ENCODE measurements around the gene TBC1D9B.

TBC1D9B gene

DNA sequence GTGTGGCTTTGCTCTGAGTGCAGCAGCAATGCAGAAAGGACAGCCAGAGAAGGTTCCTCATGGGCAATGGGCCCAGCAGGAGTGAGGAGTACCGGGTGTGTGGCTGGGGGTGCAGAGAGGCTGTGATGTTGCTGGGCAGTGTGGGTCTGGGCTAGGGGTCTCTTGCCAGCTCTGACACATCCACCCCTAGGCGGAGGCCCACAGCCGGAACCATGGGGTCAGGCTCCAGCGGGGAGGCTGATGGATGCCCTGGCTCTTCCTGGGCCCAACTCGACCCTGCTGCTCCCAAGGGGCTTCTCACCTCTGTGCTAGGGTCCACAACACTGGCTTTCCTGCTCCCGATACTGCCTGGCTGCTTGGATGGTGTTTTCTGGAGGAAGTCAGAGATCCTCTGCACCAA lies 19.9 kb downstream of the TBC1D9B start:
- no peaks in the 10 kb centered on the region for H3K27me3 ChIP-seq (replicated peaks)
- in situ Hi-C loops (cut with HindIII; ENCODE audit: low pct_ligation_motif_present, low sequenced_read_pairs), result no loop called here
- TF ChIP-seq, protein P1, sequence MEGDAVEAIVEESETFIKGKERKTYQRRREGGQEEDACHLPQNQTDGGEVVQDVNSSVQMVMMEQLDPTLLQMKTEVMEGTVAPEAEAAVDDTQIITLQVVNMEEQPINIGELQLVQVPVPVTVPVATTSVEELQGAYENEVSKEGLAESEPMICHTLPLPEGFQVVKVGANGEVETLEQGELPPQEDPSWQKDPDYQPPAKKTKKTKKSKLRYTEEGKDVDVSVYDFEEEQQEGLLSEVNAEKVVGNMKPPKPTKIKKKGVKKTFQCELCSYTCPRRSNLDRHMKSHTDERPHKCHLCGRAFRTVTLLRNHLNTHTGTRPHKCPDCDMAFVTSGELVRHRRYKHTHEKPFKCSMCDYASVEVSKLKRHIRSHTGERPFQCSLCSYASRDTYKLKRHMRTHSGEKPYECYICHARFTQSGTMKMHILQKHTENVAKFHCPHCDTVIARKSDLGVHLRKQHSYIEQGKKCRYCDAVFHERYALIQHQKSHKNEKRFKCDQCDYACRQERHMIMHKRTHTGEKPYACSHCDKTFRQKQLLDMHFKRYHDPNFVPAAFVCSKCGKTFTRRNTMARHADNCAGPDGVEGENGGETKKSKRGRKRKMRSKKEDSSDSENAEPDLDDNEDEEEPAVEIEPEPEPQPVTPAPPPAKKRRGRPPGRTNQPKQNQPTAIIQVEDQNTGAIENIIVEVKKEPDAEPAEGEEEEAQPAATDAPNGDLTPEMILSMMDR (IDR thresholded peaks at IDR 0.05; ENCODE audit: low read depth, low read length, missing control alignments), result no peak
- no peak overlapping the region for H3K4me3 ChIP-seq (ENCODE audit: low read depth, low read length)
- peaks cover 85% of the 10 kb centered on the region for H3K36me3 ChIP-seq (replicated peaks)
- no peak overlapping the region for H3K27ac ChIP-seq
- DNase-seq, result no peak

DNA sequence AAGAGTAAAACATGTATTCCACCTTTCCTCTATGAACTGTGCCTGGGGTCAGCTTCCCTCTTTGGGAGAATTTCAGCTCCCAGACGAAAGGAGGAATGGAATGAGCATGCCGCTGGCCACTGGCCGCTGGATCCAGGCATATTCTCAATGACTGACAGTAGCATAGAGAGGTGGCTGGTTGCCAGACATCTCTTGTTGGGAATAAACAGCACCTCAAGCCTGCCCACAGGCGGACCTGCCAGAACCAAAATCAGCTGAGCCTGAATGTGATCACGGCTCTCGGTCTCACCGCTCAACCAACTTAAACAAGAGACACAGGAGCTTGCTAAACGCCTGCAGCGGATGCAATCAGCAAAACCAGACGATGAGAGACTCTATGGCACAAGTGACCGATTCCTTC lies 20.6 kb downstream of the TBC1D9B start:
- Histone ChIP-seq H3K27ac (no peak overlapping the region), H3K4me3 (ENCODE audit: low read depth, low read length) (no peak overlapping the region), H3K36me3 (replicated peaks) (peaks cover 81% of the 10 kb centered on the region), H3K27me3 (replicated peaks) (no peaks in the 10 kb centered on the region)
- no peak for DNase-seq
- in situ Hi-C loops (cut with HindIII; ENCODE audit: low pct_ligation_motif_present, low sequenced_read_pairs), result no loop called here
- TF ChIP-seq, protein P1 (IDR thresholded peaks at IDR 0.05; ENCODE audit: low read depth, low read length, missing control alignments), result no peak

DNA sequence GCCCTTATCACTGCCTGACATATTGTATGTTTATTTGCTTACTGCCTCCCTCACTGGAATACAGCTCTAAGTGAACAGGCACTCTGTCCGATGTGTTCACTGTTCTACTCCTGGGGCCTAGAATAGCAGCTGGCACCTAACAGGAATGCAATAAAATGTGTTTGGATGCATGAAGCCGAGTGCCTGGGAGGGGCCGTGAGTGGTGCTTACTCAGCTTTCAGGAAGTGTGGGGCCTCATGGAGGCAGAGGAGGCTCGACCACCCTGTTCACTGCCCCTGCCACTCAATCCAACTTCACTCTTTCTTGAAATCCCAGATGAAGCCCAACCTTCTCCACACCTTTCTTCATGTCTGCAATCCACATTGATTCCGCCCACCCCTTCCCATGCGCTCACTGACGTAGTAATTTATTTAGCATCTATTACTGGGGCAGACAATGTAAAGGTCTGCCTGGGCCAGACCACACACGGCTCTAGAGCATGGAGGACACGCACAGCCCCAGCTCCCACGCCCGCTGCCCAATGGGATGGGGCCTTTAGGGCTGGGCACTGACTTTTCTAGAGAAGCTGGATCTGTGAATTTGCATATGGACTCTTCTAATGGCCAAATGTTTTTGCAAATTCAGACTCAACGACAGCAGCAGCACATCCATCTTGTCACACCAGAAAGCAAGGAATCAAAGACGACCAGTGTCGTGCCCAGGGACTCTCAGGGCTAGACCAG lies 21.3 kb downstream of the TBC1D9B start:
- Histone ChIP-seq H3K36me3 (replicated peaks) (peaks cover 73% of the 10 kb centered on the region), H3K27me3 (replicated peaks) (no peaks in the 10 kb centered on the region), H3K4me3 (ENCODE audit: low read depth, low read length) (no peak overlapping the region), H3K27ac (no peak overlapping the region)
- in situ Hi-C loops (cut with HindIII; ENCODE audit: low pct_ligation_motif_present, low sequenced_read_pairs), result no loop called here
- no peak for DNase-seq
- TF ChIP-seq, protein P1 (IDR thresholded peaks at IDR 0.05; ENCODE audit: low read depth, low read length, missing control alignments), result no peak

DNA sequence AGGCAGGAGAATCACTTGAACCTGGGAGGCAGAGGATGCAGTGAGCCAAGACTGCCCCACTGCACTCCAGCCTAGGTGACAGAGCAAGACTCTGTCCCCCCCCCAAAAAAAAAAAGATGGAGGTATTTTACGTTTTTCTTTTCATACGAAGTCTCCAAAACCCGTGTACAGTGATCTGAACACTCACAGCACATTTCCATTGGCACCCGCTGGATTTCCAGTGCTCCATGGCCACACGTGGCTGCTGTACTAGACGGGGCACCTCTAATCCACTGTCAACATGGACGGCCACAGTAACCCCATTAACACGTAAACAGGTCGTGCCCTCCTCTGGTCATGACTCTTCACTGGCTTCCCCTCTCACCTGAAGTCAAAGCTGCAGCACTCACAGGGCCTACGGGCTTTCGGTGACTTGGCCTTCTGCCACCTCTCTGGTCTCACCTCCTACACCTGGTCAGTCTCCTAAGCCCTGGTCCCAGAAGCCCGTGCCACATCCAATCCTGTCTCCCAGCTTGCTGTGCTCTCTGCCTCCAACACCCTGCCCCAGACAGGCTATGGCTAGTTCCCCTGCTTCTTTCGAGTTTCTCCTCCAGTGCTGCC lies 22.1 kb downstream of the TBC1D9B start:
- TF ChIP-seq, protein P1 (IDR thresholded peaks at IDR 0.05; ENCODE audit: low read depth, low read length, missing control alignments), result no peak
- in situ Hi-C loops (cut with HindIII; ENCODE audit: low pct_ligation_motif_present, low sequenced_read_pairs), result no loop called here
- no peak overlapping the region for H3K27ac ChIP-seq
- no peak overlapping the region for H3K4me3 ChIP-seq (ENCODE audit: low read depth, low read length)
- H3K27me3 ChIP-seq (replicated peaks), result no peaks in the 10 kb centered on the region
- DNase-seq, result no peak
- H3K36me3 ChIP-seq (replicated peaks), result peaks cover 67% of the 10 kb centered on the region

DNA sequence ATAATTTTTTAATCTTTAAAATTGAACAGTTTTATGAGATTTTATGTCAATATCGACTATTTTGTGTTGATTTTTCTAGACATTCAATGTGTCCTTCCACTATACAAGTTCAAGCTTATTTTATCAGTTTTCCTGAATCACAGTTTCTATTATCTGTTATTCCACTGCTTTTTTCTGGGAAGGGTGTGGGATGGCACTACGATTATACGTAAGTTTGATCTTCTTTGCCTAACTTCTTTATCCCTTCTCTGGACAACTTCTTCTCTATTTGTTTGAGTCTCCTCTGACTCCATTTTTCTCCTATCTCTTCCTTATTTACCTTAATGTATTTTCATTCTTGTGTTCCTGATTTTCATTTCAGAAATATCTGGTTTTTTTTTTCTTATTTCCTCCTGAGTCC lies 24.5 kb downstream of the TBC1D9B start:
- no peaks in the 10 kb centered on the region for H3K27me3 ChIP-seq (replicated peaks)
- H3K36me3 ChIP-seq (replicated peaks), result peaks cover 46% of the 10 kb centered on the region
- in situ Hi-C loops (cut with HindIII; ENCODE audit: low pct_ligation_motif_present, low sequenced_read_pairs), result no loop called here
- no peak overlapping the region for H3K4me3 ChIP-seq (ENCODE audit: low read depth, low read length)
- no peak for DNase-seq
- TF ChIP-seq, protein P1 (IDR thresholded peaks at IDR 0.05; ENCODE audit: low read depth, low read length, missing control alignments), result no peak
- no peak overlapping the region for H3K27ac ChIP-seq

All from brain microvascular endothelial cell (primary cell).